HG02852 (cell line): ENCODE data around the gene PPP4C.

Source experiments
- ATAC-seq: cut with Tn5 transposase; IDR thresholded peaks from one replicate; pipeline ENCODE4 v1.9.1; 2021; ENCODE audit warnings: mild to moderate bottlenecking, moderate library complexity; ENCODE audit not compliant: unreplicated experiment

Gene PPP4C

DNA sequence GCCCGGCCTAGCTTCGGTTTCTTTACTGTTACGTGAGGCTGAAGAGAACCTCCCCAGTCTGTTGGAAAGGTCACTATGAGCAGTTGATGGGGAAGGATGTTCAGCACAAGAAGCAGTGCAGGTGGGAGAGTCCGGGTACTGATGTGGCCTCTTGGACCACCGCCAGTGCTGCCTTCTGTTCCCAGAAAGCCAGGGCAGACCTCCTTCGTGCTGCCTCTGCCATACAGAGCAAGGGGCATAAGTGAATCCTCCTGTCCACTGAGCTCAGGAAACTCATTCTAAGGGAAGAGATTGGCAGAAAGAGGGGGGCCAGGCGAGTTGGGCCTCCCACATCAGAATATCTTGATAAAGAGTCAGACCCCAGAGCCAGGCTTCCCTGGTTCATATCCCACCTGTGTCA is 3.7 kb downstream of the PPP4C start:
- no peak for ATAC-seq

DNA sequence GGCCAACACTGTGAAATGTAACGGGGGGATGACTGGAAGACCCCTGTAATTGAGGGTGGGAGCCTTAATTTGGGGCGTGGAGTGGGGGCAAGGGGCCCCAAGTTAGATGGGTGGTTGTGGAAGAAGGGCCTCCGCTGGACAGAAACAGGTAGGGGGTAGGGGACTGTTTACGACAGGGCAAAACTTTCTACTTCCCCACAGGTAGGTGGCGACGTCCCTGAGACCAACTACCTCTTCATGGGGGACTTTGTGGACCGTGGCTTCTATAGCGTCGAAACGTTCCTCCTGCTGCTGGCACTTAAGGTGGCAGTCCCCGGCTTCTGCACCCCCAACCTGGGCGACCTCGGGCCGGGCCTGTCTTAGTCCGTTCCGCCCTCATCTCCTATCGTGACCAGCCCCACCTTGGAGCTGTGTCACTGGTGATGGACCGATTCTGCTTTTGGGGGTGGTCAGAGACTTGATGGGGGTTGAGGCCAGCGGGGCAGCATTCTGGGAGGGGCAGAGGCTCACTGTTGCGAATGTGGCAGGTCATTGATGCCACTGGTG is 6.8 kb downstream of the PPP4C start:
- ATAC-seq, result no peak

DNA sequence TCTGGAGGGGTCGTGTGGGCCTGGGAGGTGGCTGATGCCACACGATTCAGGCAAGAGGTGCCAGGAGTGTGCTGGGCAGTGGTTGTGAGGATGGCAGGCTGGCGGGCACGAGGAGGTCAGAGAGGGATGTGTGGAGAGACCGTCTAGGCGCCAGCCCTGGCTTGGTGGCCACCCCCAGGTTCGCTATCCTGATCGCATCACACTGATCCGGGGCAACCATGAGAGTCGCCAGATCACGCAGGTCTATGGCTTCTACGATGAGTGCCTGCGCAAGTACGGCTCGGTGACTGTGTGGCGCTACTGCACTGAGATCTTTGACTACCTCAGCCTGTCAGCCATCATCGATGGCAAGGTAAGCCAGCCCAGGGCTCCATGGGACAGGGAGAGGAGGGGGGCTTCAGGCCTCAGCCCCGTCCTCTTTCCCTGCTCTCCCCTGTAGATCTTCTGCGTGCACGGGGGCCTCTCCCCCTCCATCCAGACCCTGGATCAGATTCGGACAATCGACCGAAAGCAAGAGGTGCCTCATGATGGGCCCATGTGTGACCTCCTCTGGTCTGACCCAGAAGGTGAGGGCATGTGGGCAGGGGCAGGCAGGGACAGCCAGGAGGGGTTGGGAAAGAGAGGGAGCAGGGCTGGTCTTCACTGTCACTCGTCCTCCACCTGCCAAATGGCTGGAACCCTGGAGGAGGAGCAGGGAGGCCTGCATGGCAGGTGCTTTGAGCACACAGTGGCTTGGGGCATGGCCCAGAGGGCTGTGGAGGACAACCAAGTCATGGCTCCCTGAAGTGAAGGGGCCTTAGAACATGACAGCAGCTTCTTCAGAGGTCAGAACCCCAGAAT is 7.6 kb downstream of the PPP4C start:
- no peak for ATAC-seq

DNA sequence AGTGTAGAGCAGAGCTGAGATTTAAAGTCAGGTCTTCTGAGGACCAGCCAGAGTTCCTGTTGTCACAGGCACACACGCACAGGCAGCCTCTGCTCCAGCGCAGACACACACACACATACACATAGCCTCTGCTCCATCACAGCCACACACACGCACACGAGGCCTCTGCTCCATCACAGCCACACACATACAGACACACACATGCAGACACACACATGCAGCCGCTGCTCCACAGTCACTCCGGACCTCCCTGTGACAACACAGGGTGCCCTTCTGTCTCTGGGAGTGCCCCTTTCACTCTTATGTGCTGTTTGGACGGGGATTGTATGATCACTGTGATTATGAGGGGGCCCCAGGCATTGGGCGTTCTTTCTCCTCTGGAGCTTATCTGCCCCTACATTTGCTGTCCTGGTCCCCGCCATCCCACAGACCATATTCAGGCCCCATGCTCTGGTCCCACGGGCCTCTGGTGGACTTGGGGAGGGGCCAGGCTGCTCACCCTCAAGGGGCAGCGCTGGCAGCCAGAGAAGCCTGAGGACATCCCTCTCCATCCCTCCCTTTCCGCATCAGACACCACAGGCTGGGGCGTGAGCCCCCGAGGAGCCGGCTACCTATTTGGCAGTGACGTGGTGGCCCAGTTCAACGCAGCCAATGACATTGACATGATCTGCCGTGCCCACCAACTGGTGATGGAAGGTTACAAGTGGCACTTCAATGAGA is 8.5 kb downstream of the PPP4C start:
- no peak for ATAC-seq

DNA sequence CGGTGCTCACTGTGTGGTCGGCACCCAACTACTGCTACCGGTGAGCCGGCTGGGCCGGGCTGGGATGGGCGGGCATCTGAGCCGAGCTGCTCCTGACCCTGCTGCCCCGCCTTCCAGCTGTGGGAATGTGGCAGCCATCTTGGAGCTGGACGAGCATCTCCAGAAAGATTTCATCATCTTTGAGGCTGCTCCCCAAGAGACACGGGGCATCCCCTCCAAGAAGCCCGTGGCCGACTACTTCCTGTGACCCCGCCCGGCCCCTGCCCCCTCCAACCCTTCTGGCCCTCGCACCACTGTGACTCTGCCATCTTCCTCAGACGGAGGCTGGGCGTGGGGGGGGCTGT is 9.0 kb downstream of the PPP4C start:
- ATAC-seq, result no peak

DNA sequence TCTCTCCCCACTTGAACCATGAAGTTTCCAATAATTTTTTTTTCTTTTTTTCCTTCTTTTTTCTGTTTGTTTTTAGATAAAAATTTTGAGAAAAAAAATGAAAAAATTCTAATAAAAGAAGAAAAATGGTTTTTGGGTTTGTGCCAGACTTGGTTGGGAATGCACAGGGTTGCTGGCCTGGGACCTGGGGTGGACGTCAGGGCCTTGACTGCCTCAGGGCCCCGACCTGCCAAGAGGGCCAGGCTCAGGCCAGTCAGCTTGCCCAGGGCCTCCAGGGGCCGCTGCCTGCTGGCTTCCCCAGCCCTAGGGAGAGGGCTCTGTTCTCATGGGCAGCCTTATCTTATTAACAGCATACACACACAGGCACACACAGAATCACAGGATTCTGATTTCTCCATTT is 9.5 kb downstream of the PPP4C start:
- ATAC-seq, result no peak

DNA sequence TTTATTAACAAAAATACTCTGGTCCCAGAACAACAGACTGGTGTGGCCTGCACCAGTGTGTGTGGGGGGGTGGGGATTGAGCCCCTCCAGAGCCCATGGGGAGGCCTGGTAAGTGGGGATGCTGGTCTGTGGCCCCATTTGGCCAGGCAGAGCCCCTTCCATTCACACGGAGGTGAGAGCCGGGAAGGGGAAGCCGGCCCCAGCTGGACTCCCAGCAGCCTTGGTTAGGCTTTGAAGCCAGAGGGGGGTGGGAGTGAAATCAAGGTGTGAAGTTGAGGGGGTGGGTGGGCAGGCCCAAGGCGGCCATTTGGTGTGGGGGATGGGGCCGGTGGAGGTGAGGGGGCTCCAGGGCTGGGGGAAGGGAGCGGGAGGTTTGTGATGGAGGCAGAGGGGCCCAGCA is 10.0 kb downstream of the PPP4C start:
- no peak for ATAC-seq

DNA sequence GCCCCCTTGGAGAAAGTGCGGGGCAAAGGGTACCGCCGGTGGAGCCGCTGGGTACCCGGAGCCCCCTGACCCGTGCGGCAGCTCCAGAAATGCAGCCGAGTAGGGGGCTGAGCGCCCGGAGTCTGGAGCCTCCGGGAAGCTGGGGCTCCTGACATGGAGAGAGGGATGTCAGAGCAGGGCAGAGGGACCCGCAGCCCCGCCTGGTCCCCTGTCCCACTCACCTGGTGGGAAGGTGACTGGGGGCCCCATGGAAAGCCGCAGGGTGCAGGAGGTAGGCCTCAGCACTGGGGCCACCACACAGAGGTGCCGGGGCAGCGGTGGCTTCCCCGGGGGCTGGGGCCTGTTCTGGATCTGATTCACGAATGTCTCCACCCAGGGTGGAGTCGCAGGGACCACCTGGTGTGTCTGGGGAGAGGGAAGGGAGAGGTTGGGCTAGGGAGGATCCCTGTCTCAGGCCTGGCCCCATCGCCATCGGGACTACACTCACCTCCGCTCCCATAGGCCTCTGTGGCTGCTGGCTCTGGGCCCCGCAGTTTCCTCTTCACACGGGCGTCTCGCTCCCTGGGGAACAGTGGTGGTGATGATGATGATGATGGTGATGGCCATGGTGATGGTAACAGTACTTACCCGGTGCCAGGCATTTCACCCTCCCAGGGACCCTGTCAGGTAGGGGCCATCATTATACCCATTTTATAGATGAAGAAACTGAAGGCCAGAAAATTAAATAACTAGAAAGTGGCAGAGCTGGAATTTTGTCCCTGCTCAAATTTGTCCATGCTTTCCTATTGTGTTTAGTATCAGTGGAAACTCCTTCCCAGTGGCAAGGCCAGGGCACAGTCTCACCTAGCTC is 10.7 kb downstream of the PPP4C start:
- no peak for ATAC-seq

DNA sequence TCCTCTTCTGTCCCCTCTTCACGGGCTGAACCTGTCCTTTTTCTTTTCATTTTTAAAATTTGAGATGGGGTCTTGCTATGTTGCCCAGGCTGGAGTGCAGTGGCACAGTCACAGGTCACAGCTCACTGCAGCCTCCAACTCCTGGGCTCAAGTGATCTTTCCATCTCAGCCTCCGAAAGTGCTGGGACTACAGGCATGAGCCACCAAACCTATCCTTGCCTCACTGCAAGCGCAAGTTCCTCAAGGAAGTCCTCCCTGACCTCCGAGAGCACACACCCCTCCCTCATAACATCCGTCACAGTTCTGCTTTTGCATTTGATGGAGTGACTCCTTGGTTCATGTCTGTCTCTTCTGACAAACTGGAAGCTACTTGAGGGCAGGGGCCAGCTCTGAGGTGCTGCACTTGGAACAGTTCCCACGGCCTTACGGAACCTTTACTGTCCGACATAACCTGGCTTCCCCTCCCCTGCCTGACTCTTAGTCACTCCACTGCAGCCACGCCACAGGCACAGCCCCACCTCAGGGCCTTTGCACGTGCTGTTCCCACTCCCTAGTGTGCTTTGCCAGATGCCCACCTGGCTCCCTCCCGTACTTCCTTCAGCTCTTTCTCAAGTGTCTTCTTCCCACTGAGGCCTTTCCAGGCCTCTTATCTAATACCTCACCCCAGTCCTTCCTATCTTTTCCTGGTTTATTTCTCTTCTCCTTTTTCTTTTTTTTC is 11.5 kb downstream of the PPP4C start:
- no peak for ATAC-seq

DNA sequence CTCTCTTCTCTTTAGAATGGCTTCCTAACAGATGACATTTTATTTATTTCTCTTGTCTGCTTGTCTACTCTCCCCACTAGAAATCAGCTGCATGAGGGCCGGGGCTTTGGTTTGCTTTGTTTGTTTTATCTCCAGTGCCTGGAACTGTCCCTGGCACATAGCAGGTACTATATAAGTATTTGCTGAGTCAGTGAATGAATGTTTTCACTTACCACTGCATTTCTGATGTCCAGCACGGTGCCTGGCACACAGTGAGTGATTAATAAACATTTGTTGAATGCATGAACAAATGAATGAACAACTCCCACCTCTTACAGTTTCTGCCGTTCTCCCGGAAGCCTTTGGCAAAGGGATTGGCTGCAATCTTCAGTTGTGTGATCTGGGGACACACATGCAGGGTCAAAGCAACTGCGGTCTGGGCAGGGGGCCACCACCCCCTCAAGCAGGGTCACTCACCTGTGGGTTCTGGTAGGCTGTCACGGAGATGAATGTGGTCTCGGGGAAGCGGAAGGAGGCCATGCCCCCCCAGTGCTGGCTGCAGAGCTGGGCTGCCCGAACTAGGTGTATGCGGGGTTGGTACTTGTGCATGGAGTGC is 12.5 kb downstream of the PPP4C start:
- no peak for ATAC-seq

DNA sequence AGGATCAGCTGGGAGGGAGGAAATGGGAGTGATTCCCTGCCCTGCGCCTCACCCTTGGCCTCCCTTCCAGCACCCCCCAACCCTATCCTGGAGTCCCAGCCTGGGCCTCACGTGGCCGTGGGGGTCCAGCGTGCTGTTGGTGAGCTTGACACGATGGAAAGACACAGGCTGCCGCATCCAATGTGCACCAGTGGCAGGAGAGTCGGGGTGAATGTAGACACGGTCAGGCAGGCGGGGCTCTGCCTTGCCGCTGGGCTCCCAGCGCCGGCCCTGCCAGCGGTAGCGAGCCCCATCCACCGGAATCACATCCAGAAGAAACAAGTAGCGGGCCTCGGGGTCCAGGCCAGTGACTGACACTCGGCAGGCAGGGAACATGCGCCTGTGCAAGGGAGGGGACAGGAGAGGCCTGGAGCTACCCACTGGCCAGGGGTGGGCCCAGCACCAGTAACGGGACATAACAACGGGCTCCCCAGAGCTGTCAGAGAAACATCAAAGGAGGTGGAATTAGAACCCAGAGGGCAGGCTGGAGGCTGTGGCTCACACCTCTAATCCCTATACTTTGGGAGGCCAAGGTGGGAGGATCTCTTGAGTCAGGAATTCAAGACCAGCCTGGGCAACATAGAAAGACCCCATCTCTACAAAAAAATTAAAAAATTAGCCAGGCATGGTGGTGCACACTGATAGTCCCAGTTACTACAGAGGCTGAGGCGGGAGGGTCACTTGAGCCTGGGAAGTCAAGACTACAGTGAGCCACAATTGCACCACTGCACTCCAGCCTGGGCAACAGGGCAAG is 13.2 kb downstream of the PPP4C start:
- no peak for ATAC-seq

DNA sequence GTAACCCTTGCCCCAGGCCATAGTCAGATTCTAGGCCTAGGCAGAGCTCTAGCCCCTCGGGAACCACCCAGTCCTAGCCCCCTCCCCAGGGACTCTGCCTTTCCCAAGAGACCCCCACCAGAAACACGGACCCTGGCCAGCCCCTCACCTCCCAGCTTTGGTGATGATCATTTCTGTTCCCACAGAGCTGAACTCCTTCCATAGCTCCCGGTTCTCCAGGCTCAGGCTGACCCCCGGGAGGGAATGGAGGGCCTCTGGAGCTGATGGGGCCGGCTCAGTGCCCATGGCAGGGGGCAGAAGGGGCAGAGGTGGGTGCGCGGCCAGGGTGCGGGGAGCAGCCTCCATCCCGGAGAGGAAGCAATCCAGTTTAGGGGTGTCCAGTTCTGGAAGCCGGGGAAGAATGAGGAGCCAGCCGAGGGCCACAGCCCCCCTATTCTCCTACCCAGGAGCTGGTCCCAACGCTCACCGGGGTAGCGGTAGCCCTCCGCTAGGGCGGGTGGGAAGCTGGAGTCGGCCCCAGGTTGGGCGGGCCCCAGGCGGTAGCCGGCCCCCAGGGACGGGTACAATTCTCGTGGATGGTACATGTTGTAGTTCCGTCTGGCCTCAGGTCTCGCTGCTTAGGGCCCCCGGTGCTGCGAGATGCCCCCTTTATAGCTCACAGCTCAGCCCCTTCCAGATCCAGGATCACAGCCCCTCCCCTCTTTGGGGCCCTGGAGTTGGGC is 15.0 kb downstream of the PPP4C start:
- no peak for ATAC-seq

DNA sequence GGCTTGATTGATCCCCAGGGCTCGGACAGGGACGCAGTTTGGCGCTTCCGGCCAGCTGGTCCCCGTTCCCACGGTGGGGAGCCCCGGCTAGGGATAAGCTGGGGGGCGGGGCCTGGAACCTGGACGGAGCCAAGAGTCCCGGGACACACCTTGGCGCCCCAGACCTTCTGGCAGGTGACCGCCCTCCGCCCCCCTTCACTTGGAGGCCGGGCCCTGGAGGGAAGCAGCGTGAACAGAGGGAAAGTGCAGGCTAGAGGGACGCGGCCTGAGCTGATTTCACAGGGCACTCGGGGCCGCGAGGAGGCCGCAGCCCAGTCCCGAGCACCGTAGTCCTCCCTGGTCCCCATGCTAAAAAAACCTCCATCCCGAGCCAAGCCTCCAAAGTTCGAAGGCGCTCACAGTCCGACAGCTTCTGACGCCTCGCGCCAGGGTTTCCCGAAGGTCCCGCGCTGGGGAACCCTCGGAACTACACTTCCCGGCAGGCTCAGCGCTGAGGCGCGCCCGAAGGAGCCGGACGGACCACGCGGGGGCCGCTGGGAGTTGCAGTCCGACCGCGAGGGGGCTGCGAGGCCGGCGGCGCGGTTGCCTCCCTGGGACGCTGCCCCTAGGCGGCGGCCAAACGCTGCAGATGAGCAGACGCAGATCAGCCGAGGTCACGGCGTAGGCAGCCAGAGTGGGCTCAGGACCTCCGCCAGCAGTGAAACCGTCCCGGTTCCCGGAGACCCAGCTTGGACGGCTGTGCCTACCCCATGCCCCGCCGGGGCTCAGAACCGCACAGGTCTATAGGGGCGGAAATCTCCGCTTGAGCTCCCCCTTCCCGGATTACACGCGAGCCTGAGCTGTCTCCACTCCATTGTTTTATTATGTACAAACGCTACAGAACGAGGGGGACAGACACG is 15.9 kb downstream of the PPP4C start, which contains the start of gene TBX6:
Gene TBX6, minus strand, starts transcription at position 451 of the 899 bp plus-strand sequence. CDS start 731 bp downstream, outside the sequence.
- ATAC-seq, result peak; percentile 62

DNA sequence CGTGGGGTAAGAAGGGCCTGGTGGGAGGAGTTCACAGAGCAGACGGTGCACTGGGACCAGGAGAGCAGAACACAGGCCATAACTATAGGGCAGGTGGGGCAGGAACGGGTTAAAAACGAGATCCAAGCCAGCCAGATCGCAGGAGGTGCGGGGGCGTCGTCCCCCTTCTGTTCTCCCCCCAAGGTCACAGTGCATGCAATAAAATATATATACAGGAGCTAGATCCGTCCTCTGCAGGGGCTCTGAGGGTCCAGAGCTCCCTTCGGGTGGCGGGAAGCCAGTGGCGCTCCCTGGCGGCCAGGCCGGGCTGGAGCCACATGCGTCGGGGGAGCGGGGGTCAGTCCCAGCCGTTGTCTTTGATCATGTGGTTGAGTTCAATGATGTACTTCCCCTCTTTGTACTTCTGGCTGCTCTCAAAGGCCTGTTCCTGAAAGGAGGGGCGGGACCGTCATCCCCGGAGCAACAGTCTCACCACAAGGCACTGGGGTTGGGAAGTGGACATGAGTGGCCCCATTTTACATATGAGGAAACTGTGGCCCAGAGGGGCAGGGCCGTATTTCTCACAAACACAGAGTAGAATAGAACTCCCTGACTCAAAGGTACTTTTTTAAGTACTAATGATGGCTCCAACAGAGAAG is 16.7 kb downstream of the PPP4C start:
- peak; percentile 38 for ATAC-seq

DNA sequence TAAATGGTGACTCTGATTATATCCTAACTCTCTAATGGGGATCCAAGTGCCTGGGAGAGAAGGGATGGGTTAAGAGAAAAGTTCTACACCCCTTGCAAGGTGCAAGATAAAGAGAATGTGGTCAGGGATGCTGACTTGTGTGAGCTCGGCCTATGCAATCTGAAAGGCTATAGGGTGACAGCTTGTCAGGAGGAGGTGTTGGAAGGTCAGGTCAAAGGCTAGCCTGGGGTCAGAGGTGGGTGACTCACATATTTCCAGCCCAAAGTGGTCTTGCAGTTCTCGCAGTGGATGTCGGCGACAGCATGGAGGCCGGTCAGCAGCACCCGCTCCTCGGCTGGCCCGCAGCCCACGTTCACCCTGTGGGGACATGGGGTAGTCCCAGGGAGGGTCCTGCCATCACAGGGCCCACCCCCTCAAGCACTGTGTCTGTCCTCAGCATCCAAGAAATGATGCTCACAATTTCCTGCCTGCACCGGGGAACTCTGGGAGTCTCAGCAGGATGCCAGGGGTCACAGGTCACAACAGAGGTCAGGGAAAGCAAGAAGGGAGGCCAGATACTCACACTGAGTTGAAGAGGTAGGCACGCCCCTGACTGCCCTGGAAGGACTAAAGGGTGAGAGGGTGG is 18.9 kb downstream of the PPP4C start:
- ATAC-seq, result no peak

DNA sequence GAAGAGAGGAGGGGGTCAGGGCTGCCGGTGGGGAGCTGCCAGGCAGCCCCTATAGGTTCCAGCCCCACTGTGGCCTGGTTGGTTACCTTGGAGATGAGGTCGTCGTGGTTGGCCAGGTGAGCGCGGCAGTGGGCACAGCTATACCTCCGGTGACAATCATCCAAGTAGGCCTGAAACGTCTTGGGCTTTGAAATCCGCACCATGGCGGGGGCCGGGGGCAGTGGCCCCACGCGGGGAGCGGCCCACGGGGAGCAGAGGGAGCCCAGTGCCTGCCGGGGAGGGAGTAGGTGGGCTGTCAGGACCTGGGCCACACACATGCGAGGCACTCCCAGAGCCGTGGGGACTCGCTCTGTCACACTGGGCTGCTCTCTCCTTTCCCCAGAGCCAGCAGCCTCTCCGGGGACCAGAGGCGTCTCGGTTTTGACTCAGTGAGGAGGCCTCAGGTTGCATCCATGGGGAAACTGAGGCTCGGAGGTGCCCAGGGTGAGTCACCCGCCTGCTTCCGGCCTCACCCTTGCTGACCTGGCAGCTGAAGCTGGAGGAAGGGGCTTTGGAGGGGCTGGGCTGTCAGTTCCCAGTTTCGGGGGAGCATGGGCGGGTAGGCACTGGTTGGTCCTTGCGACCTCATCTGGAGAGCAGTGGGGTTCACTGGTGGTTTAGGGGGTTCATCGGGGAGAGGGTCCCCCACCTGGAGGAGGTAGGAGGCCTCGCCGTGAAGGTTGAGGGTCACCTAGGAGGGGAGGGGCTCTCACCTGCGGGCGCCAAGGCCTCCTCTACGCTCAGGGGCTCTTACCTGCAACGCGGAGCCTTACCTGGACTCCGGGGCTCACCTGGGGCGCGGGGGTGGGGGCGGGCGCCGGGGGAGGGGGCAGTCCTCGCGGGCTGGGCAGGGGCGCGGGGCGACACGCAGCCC is 19.6 kb downstream of the PPP4C start:
- ATAC-seq, result no peak
